ENCODE results near the gene LMX1B.

Gene LMX1B

DNA sequence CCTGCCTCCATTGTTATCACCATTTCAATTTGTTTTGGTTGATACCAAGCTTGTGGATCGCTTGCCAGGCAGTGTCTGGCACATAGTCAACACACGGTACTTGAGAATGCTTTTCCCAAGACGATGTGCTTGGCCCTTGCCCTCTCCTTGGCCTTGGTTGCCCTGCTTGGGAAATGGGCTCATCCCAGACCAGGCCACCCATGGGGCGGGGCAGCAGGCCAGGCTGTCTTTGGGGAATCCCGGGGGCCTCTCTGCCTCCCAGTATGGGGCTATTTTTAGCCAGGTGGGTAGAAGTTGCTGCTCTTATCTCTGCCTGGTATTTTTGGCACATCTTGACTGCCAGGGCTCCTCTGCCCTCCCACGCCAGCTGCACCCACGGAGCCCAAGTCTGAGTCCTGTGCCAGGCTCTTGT, 49.9 kb downstream of the LMX1B start:
- no peak for FAIRE-seq

- no peak for FAIRE-seq
These were observed 51.3 kb downstream of the LMX1B start for GRCh38 chr9:126664900-126665643.

GRCh38 chr9:126665644-126666035, 51.9 kb downstream of the LMX1B start:
- no peak for FAIRE-seq

DNA sequence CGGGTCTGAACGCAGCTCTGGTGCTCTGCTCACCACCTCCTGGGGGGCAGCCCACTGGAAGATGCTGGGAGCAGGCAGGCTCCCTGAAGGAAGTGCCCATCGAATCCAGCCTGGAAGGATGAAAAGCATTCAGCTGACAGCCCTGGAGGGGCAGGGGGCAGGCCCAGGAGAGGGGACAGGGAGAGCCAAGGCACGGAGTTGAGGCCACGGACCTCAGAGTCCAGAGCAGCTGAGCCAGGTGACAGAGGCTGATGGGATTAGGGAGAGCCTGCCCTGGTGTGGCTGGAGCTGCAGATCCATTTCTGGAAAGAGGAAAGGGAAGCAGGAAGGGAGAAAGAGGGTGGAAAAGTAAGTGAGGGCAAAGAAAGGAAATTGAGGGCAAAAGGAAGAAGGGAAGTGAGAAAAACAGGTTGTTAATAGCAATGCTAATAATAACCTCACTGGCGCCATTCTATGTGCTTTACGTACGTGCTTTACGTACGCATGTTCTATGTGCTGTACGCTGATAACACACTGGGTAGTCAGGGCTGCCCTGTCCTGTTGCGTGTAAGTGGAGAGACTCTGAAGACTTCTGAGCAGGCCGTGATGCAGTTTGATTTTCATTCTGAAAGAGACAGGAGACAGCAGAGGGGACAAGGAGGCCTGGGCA, 52.6 kb downstream of the LMX1B start:
- no peak for FAIRE-seq

GRCh38 chr9:126667190-126668055, 53.7 kb downstream of the LMX1B start:
- FAIRE-seq, result no peak

- FAIRE-seq, result no peak
These were observed 54.3 kb downstream of the LMX1B start for GRCh38 chr9:126668058-126668457.

DNA sequence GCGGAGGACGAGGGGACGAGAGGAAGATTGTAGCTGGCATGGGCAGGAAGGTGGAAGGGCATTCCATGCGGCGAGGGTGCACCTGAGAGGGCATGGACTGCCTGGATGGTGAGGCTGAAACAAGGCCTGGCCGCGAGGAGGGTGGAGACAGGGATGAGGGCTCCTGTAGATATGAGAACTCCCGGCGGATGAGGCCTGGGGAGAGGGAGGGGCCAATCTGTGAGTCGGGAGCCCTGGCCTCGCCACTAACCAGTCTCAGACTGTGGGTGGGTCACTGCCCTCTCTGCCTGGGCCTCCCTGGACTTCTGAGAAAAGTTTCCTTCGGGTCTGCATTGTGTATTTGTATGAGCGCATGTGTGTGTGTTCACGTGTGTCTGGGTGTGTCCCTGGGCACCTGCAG, 55.4 kb downstream of the LMX1B start:
- FAIRE-seq, result no peak

DNA sequence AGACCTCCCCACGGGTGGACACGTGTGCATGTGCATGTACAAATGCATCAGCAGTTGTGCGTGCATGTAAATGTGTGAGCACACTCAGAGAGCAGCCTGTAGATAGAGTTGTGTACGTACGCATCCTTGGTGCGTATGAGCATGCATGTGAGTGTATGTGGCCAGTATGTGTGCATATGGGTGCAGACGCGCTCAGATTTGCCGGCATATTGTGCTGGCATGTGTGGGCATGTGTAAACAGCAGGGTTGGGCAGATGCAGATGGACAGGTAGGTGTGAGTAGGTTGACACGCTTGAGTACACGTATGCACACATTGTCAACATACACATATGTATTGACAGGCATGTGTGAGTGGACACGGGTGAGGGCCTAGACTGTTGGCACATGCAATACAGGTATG, 56.5 kb downstream of the LMX1B start:
- FAIRE-seq, result no peak

DNA sequence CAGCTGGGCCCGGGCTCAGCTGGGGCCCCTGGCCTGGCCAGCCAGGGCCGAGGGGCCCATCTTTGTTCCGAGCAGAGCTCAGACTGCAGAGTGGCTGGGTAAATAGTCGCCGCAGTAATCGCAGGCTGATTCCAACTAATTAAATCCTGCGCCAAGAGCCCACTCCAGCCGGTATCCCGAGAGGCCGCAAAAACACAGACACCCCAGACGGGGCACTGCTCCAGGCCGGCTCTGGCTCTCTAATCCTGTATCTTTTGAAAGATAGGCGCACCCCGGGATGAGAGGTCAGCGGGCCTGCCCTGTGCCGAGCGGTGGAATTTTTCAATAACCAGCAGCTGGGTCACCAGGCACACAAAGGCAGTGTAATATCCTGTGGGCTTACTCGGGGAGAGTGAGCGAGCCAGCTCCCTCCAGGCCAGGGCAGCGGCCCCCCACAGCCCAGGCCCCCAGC, 57.7 kb downstream of the LMX1B start:
- FAIRE-seq, result no peak

DNA sequence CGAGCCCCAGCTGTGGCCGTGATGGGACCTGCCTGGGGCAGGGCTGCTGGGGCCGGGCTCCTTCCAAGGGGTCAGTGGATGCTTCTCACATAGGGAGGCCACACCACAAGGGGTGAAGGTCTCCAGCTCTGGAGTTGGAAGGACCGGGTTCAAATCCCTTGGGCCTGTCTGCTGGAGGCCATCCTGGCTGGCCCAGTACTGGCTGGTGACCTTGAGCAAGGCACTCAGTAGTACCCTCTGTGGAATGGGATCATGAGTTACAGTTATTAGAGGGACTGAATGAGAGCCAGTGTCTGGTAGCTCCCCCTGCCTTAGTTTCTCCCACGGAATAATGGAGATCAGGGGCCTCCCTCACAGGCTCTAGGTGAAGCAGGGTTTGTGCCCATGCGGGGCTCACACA, 58.3 kb downstream of the LMX1B start:
- no peak for FAIRE-seq

- FAIRE-seq, result no peak
These were observed 59.0 kb downstream of the LMX1B start for GRCh38 chr9:126672634-126673284.

- no peak for FAIRE-seq
These were observed 60.1 kb downstream of the LMX1B start for GRCh38 chr9:126673689-126674364.

DNA sequence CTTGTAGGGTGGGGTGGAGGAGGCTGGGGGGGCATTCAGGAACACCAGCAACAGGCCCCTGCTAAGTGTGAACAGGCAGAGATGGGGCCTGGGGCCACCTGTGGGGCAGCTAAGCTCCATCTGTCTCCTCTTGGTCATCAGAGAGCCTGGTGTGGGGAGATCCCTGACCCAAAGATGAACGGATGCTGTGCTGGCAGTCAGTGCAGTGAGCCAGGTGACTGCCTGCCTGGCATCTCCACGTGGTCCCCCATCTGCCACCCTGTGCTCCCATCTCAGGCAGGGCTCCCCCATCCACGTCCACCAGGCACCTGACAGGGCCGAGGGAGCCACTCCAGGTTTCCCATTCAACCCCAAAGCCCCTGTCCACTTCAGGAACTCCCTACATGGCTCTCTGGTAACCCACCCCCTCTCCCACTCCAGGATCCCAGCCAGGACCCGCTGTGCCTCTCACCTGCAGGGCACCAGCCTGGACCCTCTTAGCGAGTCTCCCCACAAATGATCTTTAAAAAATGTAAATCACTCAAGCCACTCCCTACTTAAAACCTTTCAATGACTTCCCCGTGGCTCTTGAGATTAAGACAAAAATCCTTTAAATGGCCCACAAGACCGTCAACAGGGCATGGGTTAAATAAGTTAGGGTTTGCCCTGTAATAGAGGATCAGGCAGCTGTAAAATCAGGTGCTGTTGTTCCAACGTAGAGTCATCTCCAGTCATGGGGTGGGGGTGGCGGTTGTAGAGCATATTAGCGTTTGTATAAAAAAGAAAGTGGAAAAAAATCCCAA, 60.8 kb downstream of the LMX1B start:
- no peak for FAIRE-seq

GRCh38 chr9:126675147-126675467, 61.4 kb downstream of the LMX1B start:
- no peak for FAIRE-seq

DNA sequence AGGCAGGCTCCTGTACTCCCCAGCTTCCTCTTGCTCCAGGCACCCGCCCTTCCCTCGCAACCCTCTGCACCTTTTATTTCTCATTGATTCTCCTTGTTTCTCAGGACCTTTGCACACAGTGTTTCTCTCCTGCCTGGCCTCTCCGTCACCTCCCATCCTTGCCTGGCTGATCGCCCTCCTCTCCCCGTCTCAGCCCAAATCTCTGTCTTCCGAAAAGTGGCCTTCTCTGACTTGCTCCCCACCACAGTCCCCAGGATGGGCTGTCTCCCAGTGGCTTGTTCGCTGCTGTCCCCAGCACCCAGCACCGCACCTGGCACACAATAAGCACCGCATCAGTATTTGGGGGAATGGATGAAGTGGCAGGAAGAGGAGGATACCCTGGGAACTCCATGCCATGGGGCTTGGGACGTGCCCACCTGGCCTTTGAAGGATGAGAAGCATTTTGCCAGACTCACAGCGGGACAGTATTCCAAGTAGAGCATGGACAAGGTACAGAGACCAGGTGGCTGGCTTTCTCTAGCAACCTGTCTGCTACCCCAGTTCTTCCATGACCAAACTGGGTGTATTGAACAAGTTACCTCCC, 62.5 kb downstream of the LMX1B start:
- FAIRE-seq, result no peak

GRCh38 chr9:126676685-126677143, 63.0 kb downstream of the LMX1B start:
- FAIRE-seq, result no peak

DNA sequence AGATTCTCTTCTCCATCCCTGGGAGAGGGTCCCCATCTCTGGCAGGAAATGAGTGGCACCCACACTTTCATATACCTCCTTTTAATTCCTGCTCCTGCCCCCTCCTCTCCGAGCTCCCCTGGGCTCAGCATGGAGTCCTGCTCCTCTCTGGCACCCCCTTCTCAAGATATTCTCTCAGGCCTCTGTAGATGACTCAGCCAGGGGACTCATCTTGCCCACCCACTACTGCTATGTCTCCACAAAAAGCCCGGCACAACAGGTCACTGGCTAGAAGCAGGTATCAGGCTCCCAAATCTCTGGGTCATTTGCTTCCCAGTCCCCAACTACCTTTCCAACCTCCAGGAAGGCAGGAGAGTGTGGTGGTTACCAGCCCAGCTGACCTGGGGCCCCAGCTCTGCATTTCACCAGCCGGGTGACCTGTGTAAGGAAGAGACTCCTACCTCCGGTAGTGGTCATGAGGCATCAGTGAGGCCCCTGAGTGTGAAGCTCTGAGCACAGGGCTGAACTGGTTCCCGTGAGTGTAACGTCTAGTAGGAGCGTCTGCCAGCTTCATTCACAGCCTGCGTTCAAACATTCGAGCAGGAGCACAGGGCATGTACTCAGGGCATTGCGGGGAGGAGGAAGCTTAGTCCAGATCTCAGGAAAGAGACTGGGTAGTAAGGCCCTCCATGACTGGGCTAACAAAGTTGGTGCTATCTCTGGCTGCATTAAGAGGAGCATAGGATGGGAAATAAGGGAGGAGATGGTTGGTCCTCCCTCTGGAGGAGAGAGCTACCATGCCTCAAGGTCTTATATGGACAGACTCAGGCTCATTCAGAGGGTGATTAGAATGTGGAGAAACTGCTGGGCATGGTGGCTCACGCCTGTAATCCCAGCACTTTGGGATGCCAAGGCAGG, 63.7 kb downstream of the LMX1B start:
- no peak for FAIRE-seq

DNA sequence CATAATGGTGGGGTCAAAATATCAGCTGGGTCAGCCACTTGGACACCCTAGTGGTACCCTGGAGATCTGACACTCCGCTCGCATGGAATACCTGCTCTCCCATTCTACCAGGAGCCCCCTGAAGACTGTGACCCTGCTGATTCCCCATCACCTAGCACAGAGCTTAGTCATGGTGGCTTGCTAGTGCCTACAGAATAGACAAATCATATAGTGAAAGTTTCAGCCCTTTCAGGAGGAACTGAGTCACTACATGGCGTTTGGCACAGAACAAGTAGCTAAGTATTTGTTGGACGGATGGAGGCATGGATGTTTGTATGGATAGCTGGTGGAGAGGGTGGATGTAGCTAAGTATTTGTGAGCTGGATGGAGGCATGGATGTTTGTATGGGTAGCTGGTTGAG, 65.3 kb downstream of the LMX1B start:
- FAIRE-seq, result no peak

- FAIRE-seq, result no peak
These were observed 67.6 kb downstream of the LMX1B start for GRCh38 chr9:126681336-126681735.

Measured in endometrium (tissue), 2 donors.